ENCODE measurements around the gene ST6GAL1.

Gene ST6GAL1

DNA sequence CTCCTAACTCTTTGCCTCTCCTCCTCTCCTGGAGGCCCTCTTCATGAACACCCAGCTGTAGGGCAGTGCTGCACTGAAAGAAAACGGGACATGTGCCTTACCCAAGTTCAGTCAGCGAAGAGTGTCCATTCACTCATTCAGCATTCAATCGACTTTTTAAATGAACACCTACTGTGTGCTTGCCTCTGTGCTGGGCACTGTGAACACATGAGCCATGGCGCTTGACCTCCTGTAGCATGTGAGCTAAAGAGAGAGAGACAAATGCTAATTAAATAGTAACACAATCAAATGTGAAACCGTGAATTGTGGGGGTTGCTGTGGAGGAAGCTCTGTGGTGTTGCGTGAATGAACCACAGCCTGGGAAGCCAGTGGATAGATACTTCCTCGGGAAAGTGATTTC, 43.4 kb downstream of the ST6GAL1 start:
- DNase-seq: no peak

DNA sequence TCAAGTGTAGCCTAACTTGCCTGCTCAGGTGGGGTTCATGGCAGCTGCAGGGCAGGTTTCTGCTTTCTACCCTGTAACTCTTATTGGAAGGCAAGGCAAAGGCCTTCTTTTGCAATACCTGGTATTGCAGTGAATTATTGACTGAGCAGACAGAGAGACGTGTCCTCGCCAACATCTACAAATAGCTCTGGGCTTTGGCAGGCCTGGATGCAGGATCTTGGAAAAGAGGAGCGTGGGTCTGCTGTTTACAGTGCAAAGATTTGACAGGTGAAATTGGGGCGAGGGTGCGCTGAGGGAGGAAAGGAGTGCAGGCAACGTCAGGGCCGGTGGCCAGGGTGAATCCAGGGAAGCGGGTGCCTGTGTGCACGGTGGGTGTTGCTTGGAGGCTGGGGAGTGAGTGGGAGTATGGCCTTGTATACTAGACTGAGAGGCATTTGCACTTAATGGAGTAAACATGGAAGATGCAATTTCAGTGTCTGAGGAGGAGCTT, 44.5 kb downstream of the ST6GAL1 start:
- DNase-seq: no peak

DNA sequence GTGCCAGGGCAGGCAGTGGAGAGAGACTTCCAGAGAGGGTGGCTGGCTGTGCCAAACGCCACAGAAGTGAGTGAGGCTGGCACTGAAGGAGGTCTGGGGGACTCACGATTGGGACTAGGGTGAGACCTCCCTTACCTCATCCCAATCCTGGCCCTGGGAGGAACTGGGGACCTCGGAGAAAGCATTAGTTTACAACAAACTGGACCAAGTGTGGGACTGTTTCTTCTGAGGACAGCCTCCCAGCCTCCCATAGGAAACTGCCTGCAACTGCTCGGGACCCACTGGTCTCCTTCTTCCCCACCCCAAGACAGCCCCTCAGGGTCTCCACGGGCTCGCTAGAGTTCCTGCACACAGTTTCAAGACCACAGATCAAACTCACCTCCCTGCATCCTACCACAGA, 45.4 kb downstream of the ST6GAL1 start:
- no peak for DNase-seq

DNA sequence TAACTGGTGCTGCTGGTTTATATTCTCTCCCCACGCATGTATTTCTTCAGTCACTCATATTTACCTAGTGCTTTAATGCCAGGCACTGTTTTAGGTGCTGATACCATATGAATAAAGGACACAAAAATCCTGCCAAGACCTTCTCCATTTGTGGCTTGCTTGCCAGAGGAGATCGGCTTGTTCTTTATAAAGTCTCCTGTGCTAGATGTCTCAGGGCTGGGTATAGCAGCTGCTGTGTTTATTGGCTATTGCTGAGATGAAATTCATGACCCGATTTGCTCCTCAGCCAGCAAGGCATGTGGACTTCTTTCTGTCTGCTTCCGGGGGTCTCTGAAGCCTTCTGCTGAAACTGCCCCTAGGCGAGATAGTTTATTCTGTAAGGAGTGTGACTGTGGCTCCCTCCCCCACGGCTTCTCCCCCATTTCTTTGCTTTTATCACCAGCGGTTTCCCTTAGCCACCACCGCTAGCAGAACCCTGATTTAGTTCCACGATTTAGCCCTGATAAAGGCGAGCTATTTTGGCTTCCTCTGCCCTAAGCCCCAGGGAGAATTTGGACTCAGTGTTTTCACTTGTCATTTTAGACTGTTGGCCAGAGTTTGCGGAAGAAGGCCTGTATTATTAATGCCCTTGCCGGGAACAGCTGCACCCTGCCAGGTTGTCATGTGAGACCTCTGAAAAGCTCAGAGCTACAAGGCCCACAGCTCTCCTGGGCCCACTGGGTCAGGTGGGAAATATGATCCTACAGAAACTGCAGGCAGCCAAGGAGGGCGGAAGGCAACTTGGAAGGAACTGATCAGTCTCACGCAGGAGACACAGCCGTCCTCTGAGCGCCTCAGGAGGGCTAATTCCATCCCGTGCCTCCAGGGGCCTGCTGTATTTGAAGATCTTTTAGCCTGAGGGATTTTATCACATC, 46.8 kb downstream of the ST6GAL1 start:
- no peak for DNase-seq

DNA sequence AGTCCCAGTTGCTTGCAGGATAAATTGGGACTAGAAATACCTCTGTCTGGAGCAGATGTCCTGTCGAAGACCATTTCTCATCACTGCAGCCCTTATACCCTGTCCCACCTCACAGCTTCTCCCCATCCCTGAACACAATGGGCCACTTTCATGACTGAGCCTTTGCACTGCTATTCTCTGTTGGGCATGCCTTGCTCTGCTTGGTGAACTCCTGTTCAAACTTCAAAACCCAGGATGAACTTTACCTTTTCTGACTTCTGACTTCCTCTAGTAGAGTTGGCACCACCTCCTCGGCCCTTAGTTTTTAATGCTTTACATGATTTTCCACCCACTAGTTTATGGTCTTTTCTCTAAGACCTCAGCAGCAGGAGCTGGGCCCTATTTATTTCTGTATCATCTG, 48.4 kb downstream of the ST6GAL1 start:
- no peak for DNase-seq

DNA sequence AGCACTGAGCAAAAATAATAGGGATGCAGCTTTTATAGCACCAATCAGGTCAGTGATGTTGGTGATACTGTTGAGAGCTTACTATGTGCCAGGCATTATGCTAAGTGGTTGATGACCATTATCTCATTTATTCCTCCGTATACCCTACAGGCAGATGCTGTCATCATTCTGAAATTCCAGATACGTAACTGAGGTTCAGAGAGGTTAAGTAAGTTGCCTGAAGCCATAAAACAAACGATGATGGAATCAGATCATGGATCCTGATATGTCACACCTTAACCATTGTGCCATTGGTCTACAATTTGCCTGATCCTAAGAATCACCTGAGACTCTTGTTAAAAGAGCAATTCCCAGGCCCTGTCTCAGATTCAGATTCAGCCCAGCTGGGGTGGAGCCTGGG, 49.5 kb downstream of the ST6GAL1 start:
- DNase-seq: no peak

DNA sequence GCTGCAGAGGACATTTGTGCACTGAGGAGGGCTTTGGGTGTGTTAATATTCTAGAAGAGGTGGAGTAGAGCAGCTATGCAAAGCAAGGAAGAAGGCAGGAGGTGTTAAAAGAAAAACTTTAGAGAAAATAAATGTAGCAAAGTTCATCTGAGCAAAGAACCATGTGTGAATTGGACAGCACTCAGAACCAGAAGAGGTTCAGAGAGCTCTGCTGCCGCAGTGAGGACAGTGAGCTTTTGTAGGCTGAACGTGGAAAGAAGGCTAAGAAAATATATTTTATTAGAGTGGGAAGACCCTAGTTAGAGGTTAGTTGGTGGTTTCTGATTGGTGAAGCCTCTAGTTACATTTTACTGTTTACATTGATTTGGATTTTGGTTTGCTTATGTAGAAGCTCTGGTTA, 50.7 kb downstream of the ST6GAL1 start:
- no peak for DNase-seq

DNA sequence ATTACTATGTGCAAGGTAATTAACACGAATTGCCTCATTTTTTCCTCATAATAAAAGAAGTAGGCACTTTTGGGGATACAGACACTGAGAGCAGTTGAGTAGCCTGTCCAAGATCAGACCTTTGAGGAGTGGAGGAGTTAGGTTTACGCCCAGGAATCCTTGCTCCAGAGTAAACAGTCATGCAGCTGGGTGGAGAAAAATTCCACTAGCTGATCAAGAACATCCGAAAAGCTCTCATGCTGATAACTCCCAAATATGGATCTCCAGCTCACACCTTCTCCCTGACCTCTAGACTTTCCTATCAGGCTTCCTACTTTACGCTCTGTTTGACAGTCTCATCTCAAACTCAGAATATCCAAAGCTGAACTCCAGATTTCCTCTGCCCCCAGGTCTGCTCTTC, 53.3 kb downstream of the ST6GAL1 start:
- no peak for DNase-seq

DNA sequence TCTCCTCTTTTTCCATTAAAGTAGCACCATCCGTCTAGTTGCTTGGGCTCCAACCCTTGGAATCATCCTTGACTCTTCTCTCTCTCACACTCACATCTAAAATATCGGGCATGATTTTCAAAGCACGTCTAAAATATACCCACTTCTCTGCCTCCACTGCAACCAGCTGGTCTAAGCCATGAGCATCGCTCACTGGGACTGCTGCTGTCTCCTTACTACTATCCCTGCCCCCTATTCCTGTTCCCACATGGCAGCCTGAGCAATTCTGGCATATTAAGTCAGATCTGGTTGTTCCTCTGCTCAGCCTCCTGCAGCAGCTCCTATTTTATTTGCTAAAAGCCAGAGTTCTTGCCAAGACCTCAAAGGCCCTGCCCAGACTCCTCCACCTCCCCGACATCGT, 53.7 kb downstream of the ST6GAL1 start:
- no peak for DNase-seq

DNA sequence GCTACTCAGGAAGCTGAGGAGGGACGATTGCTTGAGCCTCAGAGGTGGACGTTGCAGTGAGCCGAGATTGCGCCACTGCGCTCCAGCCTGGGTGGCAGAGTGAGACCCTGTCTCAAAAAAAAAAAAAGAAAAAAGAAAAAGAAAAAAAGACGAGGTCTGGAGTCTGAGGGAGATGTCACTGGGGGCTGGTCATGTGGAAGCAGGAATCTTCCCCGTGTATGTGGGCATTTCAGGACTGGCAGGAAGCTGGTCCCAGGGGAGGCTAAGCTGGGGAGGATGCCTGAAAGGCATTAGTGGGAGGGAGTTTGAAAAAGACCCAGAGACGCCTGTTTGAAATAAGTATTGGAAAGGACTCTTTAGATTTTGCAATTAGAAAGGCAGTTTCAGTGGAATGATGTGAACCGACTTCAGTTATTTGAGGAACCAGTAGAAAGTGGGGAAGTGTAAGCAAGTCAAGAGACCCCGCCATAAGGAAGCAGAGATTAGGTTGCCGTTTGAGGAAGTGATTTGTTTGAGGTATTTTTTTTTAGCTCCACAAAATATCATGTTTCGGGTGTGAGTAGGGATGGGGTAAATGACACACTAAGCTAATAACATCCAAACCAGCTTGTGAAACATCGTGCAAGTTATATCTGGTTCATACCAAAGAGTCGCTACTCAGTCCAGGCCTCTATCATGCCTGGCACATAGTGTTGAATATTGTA, 55.5 kb downstream of the ST6GAL1 start:
- DNase-seq: peak; percentile 54

DNA sequence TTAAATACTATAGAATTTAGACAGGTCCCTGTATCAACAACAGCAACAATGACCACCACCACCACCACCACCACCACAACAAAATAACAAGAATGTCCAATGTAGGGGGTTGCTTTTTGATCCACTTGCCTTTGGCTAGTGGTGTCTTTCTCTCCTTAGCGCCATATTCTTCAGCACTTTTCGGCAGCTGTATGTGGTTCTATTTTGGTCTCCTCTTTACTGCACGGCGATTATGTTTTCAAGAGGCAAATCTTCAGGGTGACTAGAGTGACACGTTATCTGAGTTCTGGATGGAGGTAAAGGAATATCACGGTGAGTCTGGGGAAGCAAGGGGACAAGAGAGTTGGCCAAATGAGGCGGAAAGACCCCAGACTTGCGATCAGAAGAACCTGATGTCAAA, 56.1 kb downstream of the ST6GAL1 start:
- DNase-seq: no peak

DNA sequence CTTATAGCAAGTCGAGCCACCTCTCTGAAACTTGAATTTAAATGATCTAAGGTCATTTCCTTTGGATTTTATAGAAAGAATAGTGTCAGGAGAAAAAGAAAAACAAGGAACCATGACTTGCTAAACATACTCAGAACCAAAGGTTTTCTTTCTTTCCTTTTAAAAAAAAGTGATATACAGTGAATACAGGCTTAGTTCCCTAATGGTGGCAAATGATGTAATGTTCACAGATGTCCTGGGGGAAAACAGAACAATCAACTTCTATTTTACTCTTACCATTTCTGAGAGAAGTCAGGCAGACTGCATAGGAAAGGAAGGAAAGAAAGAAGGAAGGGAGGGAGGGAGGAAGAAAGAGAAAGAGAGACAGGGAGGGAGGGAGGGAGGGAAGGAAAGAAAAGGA, 56.5 kb downstream of the ST6GAL1 start:
- no peak for DNase-seq

DNA sequence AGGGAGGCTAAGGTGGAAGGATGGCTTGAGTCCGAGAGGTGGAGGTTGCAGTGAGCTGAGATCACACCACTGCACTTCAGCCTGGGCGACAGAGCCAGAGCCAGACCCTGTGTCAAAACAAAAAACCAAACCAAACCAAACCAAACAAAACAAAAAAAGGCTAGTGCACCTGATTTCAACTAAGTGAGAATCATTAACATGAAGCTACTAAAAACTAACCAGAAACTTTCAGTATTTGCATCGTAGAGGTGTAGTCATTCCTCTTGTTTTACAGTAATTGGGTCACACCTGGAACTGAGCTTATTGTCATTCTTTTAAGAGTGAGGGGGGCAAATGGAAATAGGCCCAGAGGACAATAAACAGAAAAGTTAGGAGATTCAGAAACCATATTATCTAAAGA, 58.5 kb downstream of the ST6GAL1 start:
- DNase-seq: no peak

DNA sequence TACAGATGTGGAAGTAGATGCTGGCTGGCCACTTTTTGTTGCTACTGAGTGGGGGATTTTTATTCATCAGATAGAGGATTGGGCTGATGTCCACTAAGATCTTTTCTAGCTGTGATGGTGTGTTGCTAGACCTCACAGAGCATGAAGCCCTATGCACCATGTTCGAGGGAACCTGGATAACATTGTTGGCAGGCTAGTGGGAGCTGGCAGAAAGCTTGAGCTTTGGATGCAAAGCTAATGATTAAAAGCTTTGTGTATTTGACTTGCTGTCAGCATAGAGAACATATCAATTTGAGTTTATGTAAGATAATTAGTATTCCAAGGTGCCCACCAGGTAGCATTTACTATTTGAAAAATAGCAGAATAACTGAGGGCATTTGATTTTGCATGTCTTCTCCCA, 59.1 kb downstream of the ST6GAL1 start:
- no peak for DNase-seq

DNA sequence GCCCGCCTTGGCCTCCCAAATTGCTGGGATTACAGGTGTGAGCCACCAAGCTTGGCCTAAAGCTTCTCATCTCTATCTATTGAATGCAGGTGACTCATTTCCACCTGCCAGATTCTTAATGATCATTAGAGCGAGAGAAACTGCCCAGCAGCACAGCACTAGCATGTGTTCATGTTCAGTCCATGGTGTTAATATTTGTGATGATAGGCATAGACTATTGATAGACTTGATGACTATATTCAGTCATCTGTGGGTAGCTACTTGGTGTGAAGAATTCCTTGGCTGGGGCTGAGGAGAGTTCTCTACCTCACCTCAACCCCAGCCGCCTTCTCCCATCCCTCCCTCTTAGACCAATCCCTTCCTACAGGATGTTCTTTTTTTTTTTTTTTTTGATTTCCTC, 60.0 kb downstream of the ST6GAL1 start:
- no peak for DNase-seq

DNA sequence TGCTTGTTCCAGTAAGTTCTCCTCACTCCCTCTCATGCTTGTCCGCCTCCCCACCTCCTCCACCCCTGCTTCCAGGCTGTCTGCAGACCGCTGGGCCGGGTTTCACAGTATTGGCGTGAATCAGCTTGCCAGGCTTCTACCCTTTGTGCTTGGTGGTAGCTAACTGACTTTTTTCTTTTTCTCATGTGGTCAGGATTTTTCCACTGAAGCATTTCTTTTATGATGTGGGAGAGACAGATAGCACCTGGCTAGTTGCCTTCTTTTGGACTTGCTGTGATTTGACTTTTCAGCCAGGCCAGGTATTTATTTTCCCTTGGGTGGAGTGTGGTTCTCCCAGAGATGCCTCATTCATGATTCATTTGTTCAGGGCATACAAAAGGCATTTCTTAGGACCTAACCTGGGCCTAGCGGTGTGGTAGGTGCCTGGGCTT, 60.6 kb downstream of the ST6GAL1 start:
- no peak for DNase-seq

DNA sequence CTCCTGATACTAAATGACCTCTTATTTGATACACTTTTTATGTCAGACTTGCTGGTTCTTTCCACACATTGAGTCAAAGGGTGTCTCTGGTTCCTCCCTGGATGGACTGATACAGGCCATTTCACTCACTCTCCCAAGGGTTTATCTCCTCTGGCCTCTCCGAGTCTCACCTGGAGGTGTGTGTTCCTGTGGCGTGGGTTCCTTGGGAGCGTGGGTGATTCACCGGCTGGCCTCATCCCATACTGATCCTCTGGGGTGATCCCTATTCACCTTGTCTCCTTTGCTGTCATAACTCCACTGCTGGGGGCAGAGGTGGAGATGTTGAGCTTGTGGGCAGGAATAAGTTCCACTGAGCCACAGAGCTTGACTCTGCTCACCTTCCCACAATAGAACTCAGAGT, 61.1 kb downstream of the ST6GAL1 start:
- no peak for DNase-seq

DNA sequence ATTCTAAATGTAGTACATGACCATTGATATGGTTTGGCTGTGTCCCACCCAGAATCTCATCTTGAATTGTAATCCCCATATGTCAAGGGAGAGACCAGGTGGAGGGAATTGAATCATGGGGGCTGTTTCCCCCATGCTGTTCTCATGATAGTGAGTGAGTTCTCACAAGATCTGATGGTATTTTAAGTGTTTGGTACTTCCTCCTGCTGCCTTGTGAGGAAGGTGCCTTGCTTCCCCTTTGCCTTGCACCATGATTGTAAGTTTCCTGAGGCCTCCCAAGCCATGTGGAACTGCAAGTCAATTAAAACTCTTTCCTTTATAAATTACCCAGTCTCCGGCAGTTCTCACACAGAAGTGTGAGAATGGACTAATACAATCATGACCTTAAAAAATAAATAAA, 61.8 kb downstream of the ST6GAL1 start:
- peak; percentile 7 for DNase-seq

DNA sequence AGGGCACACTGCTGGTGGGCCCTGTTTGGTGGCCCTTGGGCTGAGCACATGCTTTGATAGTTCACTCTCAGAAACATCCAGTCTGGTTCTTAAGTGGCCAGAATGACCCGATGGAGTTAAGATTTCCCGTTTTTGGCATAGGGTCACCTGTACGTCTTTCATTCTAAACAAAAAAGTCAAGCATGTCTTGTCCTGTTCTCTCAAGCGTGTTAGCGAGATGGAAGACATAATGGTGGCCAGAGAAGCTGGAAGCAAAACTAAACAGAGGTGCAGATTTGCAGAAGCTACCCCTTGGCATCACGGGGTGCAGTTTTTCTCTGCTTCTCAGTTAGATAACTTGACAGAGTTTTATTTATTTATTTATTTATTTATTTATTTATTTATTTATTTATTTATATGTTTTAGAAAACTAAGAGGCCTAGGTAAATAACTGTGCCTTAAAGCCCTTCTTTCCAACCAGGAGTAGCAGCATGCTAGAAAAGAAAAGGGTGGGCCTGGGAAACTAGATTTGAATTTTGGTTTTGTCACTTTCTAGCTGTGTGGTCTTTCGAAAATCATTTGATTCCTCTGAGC, 63.0 kb downstream of the ST6GAL1 start:
- DNase-seq: no peak

DNA sequence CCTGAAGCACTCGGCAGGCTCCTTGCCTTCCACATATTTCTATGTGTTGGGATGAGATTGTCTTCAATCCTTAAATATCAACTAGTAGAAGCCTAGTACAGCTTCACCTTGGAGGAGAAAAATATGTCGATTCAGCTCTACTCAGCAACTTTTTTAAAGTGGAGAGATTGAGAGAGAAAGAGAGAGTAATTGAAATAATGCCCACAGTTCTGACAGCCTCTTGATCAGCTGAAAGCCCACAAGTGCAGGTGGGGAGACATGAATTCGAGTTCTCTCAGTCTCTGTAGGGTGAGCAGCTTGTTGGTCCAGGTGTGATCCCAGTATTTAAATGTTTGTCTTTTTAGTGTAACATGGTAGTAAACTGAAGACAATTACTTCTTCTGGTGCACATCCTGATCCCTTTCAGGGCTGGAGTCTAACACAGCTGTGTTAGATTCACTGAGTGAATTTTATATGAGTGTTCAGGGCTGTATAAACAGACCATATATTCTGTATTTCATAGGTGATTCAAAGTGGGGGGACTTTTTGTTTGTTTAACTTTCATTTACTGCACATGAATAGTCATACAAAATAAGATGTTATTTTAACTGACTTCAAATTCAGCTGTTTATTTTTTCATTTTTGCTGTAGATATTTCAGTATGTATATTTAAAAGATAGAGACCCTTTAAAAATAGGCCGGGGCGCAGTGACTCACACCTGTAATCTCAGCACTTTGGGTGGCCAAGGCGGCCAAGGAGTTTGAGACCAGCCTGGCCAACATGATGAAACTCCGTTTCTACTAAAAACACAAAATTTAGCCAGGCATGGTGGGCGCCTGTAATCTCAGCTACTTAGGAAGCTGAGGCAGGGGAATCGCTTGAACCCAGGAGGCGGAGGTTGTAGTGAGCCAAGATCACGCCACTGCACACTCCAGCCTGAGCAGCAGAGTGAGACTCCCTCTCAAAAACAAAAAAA, 64.0 kb downstream of the ST6GAL1 start:
- no peak for DNase-seq

DNA sequence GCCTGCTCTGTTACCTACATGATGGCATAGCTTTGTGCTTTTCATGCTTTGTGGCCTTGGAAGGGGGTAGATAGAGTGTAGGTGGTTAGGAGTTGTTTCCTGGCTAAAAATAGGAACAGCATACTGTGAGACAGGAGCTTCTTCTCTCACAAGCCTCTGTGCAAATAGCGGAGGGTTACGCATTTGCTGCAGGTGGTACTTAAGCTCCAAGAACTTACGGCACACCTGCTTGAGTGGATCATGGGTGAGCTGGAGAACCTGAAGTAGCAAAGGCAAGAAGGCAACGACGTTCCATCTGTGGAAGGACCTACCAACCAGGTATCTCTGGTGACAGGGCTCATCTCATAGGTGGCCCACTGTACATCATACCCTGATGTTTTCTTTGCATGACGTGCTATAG, 66.0 kb downstream of the ST6GAL1 start:
- DNase-seq: no peak

DNA sequence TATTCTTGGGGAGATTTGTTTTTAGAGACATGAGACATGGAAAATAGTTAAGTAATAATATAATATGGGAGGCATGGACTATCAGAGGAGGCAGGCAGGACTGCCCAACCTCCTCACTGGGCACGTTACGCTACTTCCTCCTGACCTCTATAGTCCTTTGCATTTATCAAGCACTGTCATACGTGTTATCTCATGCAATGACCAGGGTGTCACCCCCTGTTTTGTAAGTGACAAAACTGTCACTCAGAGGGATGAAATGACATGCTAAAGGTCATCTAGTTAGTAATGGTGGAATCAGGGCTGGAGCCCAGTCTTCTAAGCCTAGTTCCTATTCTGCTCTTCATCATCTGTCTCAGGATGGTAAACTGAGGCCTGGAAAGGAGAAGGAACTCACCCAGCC, 66.7 kb downstream of the ST6GAL1 start:
- DNase-seq: no peak

DNA sequence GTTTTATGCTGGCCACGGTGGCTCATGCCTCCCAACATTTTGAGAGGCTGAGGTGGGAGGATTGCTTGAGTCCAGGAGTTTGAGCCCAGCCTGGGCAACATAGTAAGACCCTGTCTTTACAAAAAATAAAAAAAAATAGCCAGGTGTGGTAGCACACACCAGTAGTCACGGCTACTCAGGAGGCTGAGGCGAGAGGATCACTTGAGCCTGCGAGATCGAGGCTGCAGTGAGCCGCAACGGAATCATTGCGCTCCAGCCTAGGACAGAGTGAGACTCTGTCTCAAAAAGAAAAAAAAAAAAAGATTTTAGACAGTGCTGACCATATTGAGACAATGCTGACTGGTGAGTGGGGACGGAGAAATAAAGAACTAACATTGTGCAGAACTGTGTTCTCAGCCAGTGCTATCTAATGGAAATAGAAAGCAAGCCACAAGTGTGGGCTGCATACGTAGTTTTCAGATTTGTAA, 67.2 kb downstream of the ST6GAL1 start:
- no peak for DNase-seq

Data from GDM1 (cell line).